HG03097 (cell line): ENCODE measurements around the gene SS18L1.

Source experiments
- ATAC-seq: cut with Tn5 transposase; IDR thresholded peaks from one replicate; pipeline ENCODE4 v1.9.1; 2021; ENCODE audit not compliant: unreplicated experiment, low FRiP score

Gene SS18L1

DNA sequence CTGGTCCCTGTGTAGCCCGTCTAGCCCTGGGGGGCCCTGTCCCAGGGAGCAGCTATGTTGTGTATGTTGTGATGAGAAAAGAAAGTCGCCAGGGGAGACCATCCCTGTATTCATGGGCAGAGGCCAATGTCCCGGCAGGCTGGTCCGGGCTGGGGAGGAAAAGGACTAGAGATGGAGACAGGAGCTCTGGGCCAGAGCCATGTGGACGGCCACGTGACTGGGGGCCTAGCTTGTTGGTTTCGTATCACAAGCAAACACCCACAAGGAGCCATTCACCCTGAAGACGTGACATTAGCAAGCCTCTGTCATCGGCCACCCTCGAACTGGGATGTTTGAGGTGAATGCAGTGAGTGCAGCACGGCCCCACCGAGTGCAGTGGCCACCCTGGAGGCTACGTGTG, 79.4 kb downstream of the SS18L1 start:
- ATAC-seq, result no peak

DNA sequence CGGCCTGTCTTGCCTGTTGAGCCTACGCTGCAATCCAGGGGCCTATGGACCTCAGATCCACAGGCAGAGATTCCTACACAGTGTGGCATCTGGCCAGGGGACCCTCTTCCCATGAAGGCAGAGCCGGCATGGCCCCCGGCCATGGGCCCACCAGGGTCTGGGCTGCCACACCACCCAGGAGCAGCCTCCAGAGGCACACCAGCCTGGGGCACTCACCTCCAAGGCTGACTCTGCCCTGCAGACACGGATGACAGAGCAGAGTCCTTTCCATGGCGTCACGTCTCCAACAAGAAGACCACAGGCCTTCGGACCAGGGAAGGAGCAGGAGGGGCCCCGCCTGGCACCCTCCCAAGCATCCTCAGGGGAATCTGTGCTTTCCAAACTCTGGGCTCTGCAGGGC, 80.0 kb downstream of the SS18L1 start:
- ATAC-seq, result no peak

DNA sequence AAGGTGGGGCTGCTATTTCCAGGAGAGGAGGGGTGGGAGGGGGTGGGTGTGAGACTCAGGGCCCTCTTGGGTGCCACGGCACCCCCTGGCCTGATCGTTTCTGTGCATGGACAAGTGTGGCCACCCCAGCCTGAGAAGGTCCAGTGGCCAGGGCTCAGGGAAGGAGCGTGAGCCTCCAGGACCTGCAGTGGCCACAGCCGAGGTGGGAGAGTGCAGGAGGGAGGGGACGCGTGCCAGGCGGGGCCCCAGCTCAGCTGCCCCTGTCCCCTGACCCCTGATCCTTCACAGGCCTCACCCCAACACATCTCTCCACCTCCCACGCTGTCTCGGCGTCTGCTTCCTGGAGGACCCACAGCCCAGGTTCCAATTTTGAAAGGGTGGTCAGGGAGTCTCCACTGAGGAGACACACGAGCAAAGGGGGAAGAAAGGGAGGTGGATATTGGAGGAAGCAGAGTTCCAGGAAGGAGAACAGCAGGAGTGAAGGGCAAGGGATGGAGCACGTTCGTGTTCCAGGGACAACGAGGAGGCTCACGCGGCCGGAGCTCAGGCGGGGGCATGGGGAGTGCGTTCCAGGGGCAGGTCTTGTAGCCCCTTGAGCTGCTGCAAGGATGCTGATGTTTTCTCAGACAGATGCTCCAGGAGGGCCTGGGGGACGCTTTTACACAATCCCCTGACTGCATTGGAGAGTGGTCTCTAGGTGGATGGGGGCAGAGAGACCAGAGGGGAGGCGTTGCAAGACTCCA, 80.7 kb downstream of the SS18L1 start:
- no peak for ATAC-seq

DNA sequence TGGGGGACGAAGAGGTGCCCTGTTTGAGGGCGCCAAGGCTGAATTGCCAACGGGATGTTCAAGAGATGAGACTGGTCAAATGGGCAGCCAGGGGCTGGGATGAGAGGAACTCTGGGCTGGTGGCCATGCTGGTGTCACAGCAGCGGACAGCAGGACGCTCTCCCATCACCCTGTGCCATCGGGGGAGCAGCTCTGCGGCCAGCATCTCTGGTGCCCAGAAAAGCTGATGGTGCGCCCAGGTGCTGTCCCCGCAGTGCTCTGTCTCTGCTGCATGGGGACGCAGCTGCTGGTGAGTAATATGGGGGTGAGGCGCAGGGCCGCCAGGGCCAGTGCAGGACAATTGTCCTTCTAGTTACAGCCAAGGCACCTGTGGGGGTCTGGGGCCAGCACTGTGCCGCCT, 81.5 kb downstream of the SS18L1 start:
- ATAC-seq, result no peak

DNA sequence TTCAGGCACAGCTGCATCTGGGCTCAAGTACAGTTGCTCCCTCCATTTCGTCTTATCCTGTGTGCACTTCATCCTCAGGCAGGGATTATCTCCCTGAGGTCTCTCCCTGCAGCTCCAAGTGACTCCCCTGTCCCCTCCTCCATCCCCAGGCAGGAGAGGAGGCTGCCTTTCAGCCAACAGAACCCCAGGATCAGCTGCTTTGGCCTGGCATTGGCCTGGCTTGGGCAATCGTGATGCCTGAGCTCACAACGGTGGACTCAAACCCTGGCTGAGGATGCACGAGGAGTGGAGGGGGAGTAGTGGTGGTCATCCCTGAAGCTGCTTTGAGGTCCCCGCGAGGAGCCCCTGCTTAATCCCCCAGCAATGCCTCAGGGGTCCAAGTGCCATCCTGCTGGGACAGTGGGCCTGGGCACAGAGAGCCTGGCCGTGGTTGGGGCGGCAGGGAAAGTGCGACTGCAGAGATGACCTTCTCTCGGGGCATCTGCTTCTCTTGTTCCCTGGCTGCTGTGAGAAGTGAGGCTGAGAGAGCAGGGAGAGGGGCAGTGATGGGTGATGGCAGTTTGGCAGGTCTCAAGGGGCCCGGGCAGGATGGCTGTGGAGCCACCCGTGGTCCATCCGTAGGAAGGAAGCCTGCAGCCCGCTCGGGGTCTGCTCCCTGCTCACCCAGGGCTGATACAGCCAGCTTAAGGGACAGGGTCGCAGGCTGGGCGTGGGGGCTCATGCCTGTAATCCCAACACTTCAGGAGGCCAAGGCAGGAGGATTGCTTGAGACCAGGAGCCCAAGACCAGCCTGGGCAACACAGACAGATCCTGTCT, 82.5 kb downstream of the SS18L1 start:
- ATAC-seq, result no peak

DNA sequence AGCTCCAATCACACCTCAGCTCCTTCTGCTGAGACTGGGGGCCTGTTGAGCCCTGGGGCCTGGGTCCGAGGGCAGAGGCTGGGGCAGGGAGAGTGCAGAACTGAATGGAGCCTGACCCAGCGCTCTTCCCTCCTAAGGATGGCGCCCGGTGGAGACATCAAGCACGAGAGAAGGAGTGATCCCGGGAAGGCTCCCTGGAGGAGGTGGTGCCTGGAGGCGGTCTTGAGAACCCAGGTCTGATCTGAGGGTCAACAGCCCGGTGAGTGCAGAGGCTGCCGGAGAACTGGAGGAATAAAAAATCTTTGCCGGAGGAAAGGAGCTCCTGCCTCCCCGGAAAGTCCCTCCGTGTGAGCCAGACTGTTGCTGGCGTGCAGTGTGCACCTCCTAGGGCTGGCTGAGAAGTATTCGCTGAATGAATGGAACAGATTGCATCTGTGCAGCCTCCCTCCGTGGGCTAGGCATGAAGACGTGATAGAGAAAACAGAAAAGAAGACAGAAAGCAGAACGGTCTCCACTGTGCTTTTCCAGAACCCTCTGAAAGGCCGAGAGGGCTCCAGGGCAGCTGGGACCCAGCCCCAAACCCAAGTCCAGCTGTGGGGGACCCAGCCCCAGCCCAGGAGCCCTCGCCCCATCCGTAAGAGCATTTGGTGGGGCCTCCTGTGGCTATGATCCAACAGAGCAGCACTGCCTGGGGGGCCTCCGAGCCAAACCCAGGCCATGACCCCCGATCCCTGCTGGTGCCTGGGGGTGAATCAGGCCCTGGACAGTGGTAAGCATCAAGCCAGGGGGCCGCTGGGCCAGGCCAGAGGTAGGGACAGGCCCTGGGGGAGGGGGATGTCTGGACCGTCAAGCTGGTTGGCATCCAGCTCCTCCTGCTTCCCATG, 83.4 kb downstream of the SS18L1 start:
- no peak for ATAC-seq

DNA sequence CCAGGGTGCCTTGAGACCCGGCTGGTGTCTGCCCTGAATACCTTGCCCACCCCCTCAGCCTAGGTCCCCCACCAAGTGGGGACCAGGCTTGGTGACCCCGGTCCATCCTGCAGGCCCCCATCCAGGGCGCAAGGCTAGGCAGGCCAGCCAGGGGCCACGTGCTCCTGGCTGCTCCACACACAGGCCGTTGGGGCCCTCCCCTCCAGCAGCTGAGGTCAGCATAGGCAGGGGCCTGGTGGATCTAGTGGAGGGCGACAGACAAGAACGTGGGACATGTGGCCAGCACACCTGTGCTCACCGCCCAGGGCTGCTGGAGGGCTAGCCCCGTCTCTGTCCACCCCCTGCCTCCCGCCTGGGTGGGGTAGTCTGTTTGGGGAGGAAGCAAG, 84.0 kb downstream of the SS18L1 start:
- ATAC-seq, result no peak

DNA sequence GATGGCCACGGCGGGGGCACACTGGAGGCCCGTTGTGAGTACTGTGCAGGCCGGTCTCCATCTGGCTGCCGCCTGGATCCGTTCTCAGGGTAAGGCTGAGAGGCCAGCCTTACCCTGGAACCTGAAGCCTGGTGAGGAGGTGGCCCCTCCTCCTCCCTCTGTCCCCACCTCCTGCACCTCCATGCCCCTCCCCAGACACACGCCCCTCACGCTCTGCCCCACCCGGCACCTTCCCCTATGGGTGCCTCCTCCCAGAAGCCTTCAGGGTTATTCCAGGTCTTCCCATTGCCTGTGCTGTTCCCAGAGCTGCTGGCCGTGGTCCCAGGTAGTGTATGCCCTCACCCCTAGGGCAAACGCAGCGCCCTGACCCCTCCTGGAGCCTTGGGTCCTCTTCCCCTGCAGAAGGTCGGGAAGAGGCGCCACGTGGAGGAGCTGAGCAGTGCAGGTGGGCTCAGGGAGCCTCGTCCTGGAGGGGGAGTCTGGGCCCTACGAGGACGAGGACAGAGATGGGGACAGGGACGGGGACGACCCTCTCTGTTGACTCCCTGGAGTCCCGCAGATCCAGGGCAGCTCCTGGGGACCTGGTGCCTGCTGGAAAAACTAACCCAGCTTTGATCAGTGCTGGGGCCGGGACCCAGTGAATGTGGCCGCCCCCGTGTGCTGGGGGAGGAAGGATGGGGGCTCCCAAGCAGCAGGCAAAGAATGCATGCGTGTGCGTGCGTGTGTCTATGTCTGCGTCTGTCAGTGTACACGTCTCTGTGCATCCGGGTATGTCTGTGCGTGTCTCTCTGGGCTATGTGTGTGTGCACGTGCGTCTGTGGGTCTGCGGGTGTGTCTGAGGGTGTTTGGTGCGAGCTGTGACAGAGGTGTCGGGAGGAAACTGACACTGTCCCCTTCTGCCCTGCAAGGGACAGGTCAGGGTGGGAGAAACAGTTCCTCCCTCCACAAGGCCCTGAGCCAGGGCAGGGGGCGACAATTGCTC, 84.7 kb downstream of the SS18L1 start:
- ATAC-seq, result no peak

DNA sequence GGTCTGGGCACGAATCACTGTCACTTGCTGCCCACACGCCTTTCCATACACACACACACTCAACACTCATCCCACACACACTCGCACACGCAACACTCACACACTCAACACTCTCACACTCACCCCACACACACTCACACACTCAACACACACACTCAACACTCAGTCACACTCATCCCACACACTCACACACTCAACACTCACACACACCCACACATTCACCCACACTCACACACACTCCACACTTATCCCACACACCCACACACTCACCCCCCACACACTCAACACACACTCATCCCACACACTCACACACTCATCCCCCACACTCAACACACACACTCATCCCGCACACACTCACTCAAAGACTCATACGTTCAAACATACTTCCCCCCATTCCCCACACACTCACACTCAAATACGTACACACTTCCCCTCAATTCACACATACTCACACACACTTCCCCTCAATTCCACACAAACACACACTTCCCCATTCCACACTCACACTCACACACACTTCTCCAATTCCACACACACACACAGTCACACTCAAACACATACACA, 85.5 kb downstream of the SS18L1 start:
- ATAC-seq, result no peak

DNA sequence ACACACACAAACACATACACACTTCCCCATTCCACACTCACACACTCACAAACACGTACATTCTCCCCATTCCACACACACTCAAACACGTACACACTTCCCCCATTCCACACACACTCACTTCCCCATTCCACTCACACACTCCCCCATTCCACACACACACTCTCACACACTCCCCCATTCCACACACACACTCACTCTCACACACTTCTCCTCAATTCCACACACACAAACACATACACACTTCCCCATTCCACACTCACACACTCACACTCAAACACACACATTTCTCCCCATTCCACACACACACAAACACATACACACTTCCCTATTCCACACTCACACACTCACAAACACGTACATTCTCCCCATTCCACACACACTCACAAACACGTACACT, 86.1 kb downstream of the SS18L1 start:
- ATAC-seq, result no peak

DNA sequence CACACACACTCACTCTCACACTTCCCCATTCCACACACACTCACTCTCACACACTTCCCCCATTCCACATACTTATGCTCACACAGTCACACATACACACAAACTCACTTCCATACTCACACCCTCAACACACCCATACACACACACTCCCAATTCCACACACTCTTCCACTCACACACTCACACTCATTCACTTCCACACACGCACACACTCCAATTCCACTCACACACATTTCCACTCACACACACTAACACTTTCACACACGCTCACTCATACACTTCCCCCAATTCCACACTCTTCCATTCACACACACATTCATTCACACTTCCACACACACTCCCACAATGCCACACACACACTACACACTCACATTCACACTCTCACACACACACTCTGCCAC, 86.7 kb downstream of the SS18L1 start:
- ATAC-seq, result no peak

DNA sequence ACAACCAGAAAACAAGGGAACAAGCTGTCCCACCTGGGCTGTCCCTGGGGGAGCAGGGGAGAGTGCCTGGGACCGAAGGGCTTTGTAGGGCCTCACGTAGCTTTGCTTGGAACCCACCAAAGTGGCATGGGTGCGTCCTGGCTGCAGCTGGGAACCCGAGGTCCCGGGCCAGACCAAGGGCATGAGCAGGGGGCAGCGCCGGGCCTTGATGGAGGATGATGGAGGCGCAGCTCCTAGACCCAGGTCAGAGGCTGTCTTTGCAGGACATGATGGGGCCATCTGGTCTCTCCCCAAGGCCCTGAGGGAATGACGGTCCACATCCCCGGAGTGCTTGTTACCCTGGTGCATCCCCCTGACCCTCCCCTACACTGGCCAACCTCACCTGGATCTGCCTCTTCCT, 87.1 kb downstream of the SS18L1 start:
- no peak for ATAC-seq

DNA sequence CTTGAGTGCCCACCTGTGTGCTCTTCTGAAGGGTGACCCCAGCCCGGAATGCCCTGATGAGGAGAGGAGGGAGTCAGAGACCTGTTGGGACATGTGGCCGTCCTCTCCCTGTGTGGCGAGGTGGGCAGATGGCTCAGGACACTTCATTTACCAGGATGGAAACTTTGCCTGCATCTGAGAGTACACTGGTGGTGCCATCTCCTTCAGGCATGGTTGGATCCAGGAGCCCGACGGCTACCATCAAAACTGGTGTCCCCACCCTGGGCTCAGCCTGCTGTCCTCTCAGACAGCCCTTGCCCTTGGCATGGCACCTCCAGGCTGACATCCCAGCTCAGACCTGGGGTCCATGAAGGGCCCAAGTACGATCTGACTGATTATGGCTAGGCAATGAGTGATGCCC, 87.7 kb downstream of the SS18L1 start:
- ATAC-seq, result no peak
